ENCODE measurements around the gene INMT.

Gene INMT

DNA sequence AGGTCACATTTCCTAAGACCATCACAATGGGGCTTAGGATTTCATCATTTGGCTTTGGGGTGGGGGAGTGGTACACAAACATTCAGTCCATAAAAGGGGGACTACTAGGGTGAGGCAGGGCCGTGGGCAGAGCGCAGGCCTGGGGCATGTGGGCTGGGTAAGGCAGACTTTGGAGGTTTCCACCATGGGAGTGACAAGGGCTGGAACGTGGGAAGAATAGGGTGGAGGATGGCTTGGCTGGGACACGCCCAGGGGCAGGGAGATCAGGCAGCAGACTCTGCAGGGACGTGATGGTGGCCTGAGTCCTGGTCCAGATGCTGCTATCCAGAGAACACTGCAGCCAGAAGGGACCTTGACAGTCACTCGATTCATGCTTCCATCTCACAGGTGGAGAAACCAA is 45.0 kb upstream of the INMT start:
- no peak overlapping the region for H3K4me3 ChIP-seq (ENCODE audit: low read length, poor library complexity, severe bottlenecking)
- no peaks in the 10 kb centered on the region for H3K9me3 ChIP-seq (ENCODE audit: insufficient read depth, low read depth, low read length)
- no peak overlapping the region for H2AFZ ChIP-seq (ENCODE audit: low read length)
- no peak overlapping the region for H3K4me2 ChIP-seq (ENCODE audit: low read depth, low read length, poor library complexity, severe bottlenecking)
- H3K9ac ChIP-seq (ENCODE audit: low read depth, low read length, poor library complexity, severe bottlenecking), result no peak overlapping the region
- TF ChIP-seq EZH2phosphoT487 (IDR thresholded peaks at IDR 0.05; ENCODE audit: borderline replicate concordance), result no peak
- TF ChIP-seq, protein P1, sequence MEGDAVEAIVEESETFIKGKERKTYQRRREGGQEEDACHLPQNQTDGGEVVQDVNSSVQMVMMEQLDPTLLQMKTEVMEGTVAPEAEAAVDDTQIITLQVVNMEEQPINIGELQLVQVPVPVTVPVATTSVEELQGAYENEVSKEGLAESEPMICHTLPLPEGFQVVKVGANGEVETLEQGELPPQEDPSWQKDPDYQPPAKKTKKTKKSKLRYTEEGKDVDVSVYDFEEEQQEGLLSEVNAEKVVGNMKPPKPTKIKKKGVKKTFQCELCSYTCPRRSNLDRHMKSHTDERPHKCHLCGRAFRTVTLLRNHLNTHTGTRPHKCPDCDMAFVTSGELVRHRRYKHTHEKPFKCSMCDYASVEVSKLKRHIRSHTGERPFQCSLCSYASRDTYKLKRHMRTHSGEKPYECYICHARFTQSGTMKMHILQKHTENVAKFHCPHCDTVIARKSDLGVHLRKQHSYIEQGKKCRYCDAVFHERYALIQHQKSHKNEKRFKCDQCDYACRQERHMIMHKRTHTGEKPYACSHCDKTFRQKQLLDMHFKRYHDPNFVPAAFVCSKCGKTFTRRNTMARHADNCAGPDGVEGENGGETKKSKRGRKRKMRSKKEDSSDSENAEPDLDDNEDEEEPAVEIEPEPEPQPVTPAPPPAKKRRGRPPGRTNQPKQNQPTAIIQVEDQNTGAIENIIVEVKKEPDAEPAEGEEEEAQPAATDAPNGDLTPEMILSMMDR (conservative IDR thresholded peaks at IDR 0.05; ENCODE audit: low read length), result no peak
- H3K79me2 ChIP-seq (ENCODE audit: insufficient read depth, low read length), result no peaks in the 10 kb centered on the region
- no peaks in the 10 kb centered on the region for H3F3A ChIP-seq (ENCODE audit: low read depth)
- no peaks in the 10 kb centered on the region for H4K20me1 ChIP-seq (ENCODE audit: insufficient read depth, low read length, poor library complexity, severe bottlenecking)
- H3K4me1 ChIP-seq (ENCODE audit: insufficient read depth, low read length, poor library complexity, severe bottlenecking), result no peaks in the 10 kb centered on the region
- no peaks in the 10 kb centered on the region for H3K36me3 ChIP-seq (ENCODE audit: insufficient read depth, low read length)
- H3K27me3 ChIP-seq (ENCODE audit: insufficient read depth, low read length, poor library complexity, severe bottlenecking), result no peaks in the 10 kb centered on the region
- no peaks in the 10 kb centered on the region for H3K9me2 ChIP-seq (replicated peaks; ENCODE audit: low read depth, low read length)

DNA sequence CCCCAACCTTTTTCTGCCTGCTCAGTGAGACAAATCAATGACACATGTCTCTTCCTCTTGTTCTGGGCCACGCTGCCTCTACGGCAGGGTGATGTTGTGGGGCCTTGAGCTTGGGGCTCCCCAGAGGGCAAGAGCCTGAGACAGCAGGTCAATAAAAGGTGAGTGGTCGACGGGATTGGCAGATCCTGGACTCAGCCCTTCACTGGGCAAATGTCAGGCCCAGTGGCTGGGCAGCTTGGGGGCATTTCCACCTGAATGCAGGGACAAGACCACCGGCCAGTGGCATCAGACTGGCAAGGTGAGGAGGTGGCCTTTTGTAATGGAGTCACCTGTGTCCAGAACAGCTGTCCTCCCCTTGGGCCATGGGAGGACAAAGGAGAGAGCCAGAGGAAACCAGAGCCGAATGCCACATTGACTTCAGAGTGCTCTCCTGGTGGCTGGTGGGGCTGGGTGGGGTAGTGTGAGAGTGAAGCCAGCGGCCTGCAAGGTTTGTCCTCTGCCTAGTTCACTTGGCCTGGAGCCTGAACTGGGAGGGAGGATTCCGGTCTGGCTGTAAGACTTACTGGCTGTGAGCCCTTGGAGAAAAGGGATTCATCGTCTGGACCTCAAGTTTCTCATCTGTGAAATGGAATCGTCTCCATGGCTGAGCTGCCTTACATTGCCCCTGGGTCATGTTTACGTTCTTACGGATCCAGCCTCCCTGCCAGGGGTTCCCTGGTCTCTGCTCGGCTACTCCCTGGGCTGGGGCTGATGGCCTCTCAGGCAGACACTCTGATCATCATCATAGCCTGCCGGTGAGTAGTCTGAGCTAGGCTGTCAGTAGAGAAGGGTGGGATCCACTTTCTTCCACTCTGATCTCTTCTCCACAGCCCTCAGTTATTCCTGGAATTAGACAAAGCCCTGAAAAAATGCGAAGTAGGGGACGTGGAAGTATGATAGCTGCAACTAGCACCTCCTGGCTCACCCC is 44.3 kb upstream of the INMT start:
- Histone ChIP-seq H3K27me3 (ENCODE audit: insufficient read depth, low read length, poor library complexity, severe bottlenecking) (no peaks in the 10 kb centered on the region), H3K9ac (ENCODE audit: low read depth, low read length, poor library complexity, severe bottlenecking) (no peak overlapping the region), H3K36me3 (ENCODE audit: insufficient read depth, low read length) (no peaks in the 10 kb centered on the region), H4K20me1 (ENCODE audit: insufficient read depth, low read length, poor library complexity, severe bottlenecking) (no peaks in the 10 kb centered on the region), H3K79me2 (ENCODE audit: insufficient read depth, low read length) (no peaks in the 10 kb centered on the region), H3K4me3 (ENCODE audit: low read length, poor library complexity, severe bottlenecking) (no peak overlapping the region), H3K4me2 (ENCODE audit: low read depth, low read length, poor library complexity, severe bottlenecking) (no peak overlapping the region), H2AFZ (ENCODE audit: low read length) (no peak overlapping the region), H3F3A (ENCODE audit: low read depth) (no peaks in the 10 kb centered on the region), H3K4me1 (ENCODE audit: insufficient read depth, low read length, poor library complexity, severe bottlenecking) (no peaks in the 10 kb centered on the region), H3K9me3 (ENCODE audit: insufficient read depth, low read depth, low read length) (no peaks in the 10 kb centered on the region), H3K9me2 (replicated peaks; ENCODE audit: low read depth, low read length) (no peaks in the 10 kb centered on the region)
- TF ChIP-seq, protein P1 (conservative IDR thresholded peaks at IDR 0.05; ENCODE audit: low read length), result no peak
- no peak for TF ChIP-seq EZH2phosphoT487 (IDR thresholded peaks at IDR 0.05; ENCODE audit: borderline replicate concordance)

DNA sequence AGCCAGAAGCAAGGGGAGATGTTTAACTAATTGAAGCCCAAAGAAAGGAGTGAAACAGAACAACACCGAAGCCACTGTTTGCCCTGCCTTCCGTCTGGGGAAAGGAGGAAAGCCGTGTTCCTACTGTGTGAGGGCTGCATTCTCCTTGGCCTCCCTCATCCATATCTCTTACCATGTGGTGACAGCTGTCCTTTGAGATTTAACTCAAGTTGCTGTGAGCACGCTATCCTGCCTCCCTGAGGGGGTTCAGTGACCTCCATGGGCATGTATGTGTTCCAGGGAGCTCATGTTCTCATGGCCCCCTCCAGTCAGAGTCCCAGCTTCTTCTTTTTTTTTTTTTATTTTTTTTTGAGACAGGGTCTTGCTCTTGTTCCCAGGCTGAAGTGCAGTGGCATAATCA is 43.5 kb upstream of the INMT start:
- no peaks in the 10 kb centered on the region for H3K36me3 ChIP-seq (ENCODE audit: insufficient read depth, low read length)
- TF ChIP-seq, protein P1 (conservative IDR thresholded peaks at IDR 0.05; ENCODE audit: low read length), result no peak
- TF ChIP-seq EZH2phosphoT487 (IDR thresholded peaks at IDR 0.05; ENCODE audit: borderline replicate concordance), result no peak
- H3K9ac ChIP-seq (ENCODE audit: low read depth, low read length, poor library complexity, severe bottlenecking), result no peak overlapping the region
- no peak overlapping the region for H3K4me3 ChIP-seq (ENCODE audit: low read length, poor library complexity, severe bottlenecking)
- no peaks in the 10 kb centered on the region for H3F3A ChIP-seq (ENCODE audit: low read depth)
- no peaks in the 10 kb centered on the region for H3K9me3 ChIP-seq (ENCODE audit: insufficient read depth, low read depth, low read length)
- H2AFZ ChIP-seq (ENCODE audit: low read length), result no peak overlapping the region
- H3K27me3 ChIP-seq (ENCODE audit: insufficient read depth, low read length, poor library complexity, severe bottlenecking), result no peaks in the 10 kb centered on the region
- H3K79me2 ChIP-seq (ENCODE audit: insufficient read depth, low read length), result no peaks in the 10 kb centered on the region
- no peaks in the 10 kb centered on the region for H4K20me1 ChIP-seq (ENCODE audit: insufficient read depth, low read length, poor library complexity, severe bottlenecking)
- no peaks in the 10 kb centered on the region for H3K4me1 ChIP-seq (ENCODE audit: insufficient read depth, low read length, poor library complexity, severe bottlenecking)
- H3K4me2 ChIP-seq (ENCODE audit: low read depth, low read length, poor library complexity, severe bottlenecking), result no peak overlapping the region
- no peaks in the 10 kb centered on the region for H3K9me2 ChIP-seq (replicated peaks; ENCODE audit: low read depth, low read length)
